HG03139 (cell line): ENCODE results near the gene PRRC2A.
A peak's percentile ranks its signal among the peaks of the same experiment; 100 is the strongest.

Source experiments
- ATAC-seq: cut with Tn5 transposase; IDR thresholded peaks from one replicate; pipeline ENCODE4 v1.9.1; 2021; ENCODE audit not compliant: unreplicated experiment

PRRC2A gene

DNA sequence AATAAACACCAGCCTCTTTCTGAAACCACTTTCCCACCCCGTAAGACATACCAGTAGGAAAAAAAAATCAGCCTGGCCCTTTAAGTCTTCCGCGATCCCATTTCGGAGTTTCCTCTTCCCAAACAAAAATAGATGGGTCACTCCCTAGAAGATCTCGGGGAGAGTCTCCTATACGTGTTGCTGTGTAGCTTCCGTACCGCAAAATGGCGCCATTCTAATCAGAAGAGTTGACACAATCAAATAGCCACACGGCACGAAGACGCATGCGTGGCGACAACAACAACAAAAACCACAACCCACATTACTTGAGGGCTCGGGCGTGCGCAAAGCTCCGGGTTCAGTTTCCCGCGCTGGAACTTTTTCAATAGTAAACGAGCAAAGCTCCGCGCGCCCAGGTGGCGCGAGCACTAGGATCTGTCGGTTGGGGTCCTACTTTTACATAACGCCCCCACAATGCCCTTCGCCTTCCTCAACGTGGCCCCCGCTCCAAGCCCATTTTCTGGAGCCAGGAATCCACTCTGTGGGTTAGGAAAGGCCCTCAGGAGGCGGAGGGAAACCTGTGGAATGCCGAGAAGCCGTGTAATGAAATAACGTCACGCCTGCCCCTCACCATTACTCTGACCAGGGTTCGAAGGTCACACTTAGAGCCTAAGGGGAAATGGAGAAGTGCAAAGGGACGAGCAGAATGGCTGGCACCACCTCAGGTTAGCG lies 44.4 kb downstream of the PRRC2A start, which contains the start of gene GPANK1:
GPANK1 (minus strand) TSS at position 208 of the 711 bp plus-strand sequence. CDS start 519 bp downstream, outside the sequence.
- ATAC-seq, result peak; percentile 26

DNA sequence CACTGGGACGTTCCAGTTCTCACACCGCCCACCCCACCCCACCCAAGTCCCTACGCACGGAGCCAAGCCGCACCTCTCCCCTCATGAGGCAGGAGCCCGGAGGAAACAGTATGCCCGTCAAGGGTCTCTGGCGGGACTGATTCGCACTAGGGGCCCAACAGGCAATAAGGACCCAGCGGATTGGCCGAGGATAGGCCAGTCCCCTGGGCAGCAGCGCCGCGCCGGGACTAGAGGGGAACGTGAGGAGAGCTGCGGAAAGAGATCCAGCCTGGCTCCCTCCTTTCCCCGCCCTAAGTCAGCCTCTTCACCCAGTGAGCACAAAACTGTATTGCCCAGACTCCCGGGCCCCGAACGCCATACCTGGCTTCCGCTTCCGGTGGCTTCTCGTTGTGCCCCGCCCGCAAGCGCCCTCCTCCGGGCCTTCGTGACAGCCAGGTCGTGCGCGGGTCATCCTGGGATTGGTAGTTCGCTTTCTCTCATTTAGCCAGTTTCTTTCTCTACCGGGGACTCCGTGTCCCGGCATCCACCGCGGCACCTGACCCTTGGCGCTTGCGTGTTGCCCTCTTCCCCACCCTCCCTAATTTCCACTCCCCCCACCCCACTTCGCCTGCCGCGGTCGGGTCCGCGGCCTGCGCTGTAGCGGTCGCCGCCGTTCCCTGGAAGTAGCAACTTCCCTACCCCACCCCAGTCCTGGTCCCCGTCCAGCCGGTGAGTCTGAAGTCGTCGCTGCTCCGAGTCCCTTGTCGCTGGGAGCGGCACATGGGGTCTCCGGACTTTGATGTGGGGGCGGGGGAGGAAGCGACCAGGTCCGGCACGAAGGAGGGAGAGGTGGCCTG lies 45.2 kb downstream of the PRRC2A start, which contains the start of gene CSNK2B:
CSNK2B (plus strand) TSS at position 580 of the 836 bp plus-strand sequence. CDS start 752 bp downstream, outside the sequence.
- peak; percentile 61 for ATAC-seq

DNA sequence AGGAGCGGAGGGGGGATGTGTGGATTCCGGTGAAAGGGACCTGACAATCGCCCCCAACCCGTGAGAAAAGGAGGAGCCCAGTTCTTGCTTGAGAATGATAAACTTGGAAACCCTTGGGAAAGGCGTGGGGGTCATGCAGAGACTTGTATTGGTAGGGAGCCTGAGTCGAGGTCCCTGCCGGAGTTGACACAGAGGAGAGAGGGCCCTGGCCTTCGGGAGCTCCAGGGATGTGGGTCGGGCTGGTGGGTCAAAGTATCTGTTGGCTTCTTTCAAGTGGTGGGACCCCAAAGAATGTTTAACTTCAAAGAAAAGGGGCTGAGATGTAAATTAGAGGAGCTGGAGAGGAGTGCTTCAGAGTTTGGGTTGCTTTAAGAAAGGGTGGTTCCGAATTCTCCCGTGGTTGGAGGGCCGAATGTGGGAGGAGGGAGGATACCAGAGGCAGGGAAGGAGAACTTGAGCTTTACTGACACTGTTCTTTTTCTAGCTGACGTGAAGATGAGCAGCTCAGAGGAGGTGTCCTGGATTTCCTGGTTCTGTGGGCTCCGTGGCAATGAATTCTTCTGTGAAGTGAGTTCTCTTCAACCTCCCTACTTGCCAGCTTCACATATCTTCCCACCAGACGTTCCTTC lies 45.9 kb downstream of the PRRC2A start:
- ATAC-seq, result no peak

DNA sequence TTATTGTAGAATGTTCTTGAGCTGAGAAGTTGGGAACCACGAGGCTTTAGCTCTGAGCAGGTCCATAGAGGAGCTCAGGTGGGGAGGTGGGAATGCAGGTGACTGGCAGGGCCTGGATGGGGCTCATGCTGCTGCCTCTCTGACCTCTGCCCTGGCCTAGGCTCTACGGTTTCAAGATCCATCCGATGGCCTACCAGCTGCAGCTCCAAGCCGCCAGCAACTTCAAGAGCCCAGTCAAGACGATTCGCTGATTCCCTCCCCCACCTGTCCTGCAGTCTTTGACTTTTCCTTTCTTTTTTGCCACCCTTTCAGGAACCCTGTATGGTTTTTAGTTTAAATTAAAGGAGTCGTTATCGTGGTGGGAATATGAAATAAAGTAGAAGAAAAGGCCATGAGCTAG lies 49.2 kb downstream of the PRRC2A start, which contains the start of gene LY6G5B:
LY6G5B (plus strand) TSS at position 301 of the 400 bp plus-strand sequence. CDS start 975 bp downstream, outside the sequence.
- no peak for ATAC-seq

DNA sequence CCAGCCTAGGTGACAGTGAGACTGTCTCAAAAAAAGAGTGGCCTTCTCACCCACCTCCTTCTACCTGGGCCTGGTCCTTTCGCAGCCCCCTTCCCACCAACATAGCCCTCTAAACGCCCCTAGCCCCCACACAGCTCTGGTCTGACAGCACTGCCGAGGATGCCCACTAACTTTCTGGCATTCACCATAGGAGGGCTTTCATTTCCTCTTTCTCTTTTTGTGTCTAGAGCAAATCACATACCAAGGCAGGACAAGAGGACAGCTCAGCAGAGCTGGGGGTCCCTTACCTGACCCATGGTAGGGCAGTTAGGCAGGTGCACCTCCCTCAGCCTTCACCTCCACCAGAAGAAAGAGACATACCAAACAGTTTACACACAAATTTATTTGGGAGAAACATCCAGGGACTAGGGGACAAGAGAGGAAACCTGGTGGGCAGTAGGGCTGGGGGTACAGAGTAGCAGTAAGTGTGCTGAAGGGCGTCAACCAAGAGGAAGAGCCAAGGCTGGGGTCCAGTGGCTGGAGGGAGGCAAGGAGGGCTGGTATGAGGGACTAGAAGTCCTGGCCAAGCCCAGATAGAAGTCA lies 55.9 kb downstream of the PRRC2A start:
- ATAC-seq, result no peak

DNA sequence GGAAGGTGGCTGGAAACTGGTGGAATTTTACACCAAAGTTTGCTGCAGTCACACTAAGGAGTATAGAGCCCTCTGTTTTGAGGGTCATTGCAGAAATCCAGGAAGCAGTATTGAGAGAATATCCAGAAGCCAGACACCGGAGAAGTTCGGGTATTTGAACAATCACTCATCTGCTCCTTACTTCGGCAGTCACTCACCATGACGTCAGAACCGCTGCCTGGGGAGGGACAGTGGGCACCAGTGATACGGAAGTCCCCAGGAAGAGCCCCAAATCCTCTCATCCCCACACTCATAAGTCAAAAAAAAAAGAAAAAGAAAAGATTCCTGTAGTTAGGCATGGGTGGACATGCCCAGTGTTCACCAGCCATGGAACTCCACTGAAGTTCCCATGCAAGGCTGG lies 56.4 kb downstream of the PRRC2A start:
- no peak for ATAC-seq

DNA sequence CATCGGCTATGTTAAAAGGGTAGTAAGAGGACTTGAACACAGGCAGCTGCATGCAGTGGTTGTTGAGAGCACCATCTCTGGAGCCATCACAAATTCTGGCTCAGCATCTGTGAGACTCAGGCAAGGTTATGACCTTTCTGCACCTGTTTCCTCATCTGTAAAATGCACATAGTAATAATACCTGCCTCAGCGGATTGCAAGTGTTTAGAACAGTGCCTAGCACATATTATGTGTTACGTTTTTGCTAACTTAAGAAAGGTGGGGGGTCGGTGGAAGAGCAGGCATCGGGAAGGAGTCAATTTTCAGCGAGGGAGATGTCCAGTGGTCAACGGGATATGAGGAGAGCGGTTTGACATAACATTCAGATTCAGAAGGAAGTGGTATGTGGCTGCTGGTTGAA lies 57.4 kb downstream of the PRRC2A start:
- no peak for ATAC-seq

DNA sequence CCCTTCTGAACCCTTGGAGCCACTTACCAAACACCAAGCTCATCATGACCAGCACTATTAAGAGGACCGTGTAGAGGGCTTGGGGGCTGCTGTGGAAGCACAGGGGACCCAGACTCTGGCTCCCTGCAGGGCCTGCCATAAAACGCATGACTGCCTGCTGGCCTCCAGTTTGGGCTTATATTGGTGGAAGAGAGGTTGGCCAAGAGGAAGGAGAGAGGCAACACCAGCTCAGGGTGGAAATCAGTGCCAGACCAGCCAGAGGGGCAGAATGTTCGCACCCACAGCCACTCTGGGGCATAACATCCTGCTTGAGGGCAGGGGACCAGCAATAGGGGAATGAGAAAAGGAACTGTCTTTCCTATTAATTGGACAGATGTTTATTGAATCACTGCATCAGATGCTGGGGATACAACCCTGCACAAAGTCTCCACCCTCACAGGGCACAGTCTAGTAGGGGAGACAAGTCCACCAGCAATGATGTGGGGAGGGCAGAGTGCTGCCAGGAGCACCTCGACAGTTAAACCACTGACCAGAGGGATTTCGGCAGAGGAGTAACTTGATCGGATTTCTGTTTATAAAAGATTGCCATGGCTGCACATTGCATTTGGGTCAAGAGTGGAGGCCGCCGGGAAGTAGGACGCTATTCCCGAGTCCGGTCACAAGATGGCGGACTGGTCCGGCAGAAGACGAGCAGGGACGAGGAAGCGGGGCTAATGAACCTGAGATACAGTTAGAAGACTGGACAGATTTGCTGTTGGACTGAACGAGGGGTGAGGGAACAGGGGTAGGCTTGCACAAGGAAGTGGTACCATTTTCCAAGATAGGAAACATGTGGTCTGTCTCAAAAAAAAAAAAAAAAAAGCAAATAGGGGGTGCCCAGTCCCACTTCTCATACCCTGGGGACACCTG lies 60.0 kb downstream of the PRRC2A start, which contains the start of gene LY6G5C:
LY6G5C (minus strand) TSS at position 842 of the 909 bp plus-strand sequence; CDS start at position 148, 694 bp downstream.
- ATAC-seq, result no peak

DNA sequence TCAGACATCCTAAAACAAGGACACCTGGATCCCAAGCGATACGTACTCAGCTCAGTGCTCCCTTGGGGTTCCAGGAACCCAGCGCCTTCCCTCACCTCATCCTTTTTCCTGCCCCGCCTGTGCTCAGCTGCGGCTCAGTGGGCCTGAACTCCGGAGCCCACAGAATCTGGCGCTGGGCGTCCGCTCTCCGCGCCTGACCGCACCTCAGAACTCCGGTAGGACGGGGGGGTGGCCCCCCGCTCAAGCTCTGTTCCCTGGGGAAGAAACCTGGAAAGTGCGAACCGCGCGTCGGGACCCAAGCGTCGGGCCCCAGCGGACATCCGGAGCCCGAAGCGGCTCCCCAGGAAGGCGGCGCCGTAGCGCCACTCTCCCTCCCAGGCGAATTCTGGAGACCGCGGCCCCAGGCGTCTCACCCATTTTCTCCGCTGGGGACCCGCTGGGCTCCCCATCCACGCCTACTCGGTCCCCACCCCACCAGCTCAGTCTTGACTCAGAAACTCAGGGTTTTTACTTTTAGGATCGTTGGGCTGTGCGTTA lies 60.7 kb downstream of the PRRC2A start:
- ATAC-seq, result no peak

DNA sequence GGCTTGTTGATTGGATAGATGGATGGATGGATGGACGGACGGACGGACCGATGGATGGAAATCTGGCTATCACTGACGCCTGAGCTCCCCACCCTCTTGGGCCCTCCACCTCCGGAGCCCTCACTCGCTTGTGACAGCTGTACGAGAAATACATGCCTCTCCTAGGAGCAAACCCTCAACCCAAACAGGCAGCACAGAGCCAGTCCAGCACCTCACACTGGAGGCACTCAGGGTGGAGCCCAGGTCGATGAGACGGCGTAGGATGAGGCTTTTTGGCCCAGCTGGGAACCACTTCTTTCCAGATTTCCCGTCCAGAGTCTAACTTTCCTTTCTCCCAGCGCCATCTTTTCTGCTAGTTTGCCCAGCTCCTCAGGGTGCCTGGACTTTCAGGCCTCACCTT lies 63.1 kb downstream of the PRRC2A start:
- ATAC-seq, result no peak

DNA sequence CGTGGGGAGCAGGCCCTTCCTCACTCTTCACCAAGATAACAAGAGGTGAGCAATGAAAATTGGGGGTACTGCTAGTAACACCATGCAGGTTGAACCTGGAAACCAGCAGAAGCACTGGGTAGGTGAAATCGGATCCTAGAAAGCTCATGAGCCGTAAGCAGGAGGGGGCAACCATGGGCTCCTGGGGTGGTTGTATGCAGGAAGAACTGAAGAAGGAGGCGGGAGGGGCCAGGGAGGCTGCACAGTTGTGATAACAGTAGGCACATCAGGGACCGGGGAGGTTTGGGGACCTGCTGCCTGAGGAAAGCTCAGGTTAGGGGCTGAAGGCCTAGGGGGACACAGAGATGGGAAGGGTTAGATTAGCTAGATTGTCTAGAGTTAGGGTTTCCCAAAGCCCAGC lies 66.0 kb downstream of the PRRC2A start:
- no peak for ATAC-seq

DNA sequence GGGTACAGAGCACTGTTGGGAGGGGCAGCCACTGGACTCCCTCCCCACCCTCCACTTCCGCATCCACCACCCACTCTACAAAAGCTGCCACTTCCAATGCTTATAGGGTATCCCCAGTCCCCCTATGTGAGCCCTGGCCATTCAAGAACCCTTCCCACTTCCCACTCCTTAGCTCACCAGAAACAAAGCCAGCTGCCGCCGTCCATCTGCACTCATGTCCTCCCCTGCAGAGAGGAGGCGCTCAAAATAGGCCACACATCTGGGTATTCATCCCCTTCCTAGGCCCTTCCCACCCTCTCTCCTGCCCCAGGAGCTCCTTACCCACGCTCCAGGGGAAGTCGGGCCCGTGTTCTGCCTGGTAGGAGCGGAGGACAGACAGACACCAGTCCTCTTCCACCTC lies 66.8 kb downstream of the PRRC2A start:
- no peak for ATAC-seq
